ENCODE measurements around the gene PNLIPRP2.

PNLIPRP2 gene

DNA sequence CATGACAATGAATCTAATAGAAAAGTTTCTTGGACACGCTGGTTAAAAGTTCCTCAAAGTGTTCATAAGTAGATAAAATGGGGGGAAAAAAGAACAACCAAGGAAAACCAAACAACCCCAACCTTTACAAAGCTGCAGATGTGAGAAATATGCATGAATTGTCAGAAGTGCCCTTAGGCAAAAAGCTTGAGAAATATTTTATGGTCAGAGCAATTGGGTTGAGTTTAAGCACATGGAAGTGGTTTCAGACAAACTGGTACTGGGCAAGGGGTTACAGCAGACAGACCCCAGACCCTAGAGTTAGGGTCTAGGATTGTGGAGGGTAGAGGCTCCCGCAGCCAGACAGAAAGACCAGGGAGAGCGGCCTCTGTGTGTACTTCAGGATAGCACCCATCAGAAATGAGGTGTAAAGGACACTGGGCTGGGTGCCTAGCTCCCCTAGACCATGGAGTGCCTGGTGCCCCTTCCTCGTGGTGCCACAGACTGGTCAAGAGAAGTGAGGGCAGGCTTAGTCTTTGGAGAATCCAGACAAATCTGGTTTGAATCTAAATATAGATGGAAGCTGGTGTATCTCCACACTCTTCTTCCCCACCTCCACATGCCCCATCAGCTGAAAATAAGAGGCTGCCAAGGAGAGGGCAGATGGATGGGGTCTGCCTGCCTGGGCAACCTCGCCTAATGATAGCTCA is 37.3 kb downstream of the PNLIPRP2 start:
- DNase-seq: no peak

DNA sequence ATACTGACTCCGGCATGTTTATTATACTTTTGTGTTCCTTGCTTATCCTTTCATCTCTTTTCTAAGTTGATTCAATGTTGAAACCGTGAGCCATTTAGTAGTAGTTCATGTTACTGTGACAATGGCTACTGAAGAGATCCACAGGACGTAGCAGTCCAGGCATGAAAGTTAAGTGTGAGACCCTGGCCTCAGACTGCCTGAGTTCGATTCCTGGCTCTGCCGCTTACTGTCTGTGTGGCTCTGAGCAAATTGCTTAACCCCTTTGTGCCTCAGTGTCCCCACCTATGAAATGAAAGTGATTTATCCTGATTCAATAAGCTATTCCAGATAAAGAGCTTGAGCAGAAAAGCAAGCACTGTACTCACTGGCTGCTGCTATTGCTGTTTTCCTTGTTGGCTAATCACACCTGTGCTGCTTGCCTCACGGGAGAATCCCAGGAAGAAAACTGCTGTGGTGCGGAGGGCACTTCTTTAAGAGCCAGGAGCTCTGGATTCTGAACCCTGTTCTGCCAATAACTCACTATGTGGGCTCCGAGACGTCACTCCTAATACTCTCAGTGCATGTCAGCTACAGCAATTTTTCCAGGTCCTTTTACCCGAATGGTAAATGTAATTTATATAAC is 38.4 kb downstream of the PNLIPRP2 start:
- DNase-seq: no peak

DNA sequence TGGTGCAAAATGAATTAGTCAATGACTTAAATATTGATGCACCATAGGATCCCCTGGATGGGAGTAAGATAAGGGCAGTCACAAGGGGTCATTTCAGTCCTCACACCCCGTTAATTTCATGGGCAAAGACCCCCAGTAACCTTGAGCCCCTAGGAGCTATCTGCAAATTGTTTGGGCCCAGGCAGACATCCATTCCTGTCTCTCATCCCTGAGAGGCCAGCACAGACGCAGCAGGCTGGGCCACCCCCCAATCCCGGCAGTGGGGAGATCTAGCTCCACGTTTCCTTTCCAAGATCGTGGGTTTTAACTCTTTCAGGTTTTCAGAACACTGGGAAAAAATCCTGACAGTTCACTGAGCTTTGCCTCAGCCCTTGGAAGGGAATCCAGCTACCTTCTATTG is 40.1 kb downstream of the PNLIPRP2 start:
- DNase-seq: no peak

DNA sequence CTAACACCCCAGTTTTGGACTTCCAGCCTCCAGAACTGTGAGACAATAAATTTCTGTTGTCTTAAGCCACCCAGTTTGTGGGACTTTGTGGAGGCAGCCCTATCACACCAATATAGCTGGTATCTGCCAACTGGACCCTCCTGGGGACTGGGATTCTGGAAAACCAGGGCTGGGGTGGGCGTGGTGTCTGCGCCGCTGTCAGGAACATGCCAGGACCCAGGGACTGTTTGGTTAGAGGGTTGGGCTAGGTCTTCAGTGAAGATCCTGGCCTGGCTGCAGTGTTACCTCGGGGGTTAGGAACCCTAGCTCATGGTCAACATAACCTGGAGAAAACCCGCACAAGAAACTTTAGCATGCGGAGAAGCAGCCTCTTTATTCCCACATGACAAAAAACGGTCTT is 42.6 kb downstream of the PNLIPRP2 start:
- DNase-seq: no peak

DNA sequence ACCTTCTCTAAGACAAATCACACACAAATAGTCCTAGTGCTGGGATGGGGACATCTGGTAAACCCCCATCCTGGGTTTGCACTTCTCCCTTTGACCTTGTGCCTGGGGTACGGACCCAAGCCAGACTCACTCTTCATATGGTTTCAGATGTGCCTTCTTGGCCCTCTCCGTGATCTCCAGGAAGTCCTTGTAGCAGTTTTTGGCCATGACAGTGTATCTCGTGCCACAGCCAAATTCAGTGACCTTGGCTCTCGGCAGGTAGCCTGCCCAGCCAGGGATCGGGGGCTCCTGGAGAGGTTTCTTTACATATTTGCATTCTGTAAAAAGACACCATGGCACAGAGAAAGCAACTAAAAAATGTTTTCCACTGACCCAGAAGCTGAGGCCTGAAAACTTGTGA is 43.9 kb downstream of the PNLIPRP2 start:
- no peak for DNase-seq

DNA sequence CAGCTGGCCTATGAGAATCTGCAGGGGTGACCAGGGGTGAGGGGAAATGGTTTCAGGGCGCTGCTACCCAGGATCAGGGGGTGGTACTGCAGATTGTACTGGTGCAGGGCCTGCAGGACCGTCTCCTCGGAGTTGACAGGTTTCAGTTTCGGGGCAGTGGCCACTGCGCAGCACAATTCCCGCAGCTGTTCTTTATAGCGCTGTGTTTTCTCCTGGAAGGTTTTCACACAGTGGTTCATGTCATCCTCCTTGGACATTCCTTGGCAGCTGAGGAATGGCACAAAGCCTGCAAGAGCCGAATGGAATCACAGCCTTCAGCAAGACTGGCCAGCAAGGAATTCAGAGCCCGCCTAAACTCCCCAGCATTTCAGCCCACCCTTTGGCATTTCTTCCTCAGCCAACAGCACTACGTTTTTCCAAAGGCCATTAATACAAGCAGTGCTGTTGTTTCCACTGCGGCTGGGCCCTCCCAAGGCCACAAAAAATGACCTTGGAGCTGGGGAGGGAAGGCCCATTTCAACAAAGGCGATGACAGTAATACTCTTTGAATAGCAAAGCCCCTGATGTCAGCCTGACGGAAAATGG is 44.9 kb downstream of the PNLIPRP2 start:
- no peak for DNase-seq

DNA sequence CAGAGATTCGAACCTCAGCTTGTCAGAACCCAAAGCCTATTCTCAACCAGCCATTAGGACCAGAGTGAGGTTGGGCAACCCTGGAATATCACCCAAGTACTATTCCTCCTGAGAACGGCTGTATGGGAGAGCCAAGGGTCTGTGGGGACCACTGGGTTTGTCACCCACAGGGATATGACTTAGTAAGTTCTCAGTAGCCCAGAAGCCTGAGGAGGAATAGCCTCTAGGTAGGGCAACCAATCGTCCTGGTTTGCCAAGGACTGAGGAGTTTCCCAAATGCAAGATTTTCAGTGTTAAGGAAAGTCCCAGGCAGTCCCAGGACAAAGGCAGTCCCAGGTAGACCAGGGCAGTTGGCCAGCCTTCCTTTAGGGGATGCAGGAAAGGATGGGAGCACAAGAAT is 46.7 kb downstream of the PNLIPRP2 start:
- no peak for DNase-seq

DNA sequence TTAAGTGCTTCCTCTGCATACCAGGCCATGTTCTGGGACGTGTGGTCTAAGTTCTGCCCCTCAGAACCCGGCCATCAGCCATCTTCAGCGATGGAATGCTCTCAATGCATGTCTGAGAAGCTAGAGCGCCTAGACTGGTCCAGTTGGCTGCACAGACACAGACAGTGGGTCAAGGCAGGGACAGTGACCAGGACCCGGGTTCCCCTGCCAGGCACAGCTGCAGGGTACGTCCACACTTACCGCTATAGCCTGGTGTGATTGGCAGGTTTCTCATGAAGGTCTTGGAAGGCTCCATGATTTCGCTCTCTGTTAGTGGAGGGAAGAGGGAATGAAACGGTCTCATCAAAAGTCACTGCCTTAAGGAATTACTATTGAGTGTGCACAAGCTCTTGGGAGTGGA is 47.3 kb downstream of the PNLIPRP2 start:
- DNase-seq: no peak

DNA sequence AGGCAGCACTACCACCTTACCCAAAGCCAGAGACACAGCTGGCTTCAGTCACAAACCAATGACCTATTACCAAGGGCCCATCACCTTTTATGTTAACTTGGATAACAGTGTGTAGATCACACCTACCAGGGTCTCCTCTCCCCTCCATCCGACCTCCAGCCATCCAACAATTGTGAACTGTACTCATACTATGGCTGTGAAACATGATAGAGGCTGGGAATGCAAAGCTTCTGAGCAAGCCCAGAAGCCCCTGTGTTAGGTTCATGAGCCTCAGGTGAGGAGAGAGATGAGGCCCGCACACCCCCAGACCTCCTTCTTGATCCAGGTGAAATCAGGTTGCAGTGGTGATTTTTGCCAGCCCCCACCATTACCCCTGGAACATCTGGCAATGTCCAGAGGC is 47.7 kb downstream of the PNLIPRP2 start:
- no peak for DNase-seq

DNA sequence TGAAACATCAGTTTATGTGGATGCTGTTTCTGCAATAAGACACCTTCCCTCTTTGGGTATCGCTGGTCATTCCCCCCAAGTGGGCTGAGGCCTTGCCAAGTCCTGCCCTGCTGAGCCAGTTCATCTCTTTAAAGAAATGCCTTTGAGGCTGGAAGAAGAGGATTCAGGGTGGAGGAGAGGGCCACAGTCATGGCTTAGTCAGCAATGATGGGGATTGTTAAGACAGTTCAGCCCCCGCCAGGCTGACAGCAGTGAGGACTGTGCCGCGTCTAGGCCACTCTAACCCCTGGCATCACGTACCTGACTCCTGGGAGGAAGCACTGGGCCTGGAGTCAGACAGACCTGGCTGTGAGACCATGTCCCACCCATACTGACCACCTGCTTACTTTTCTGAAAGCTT is 48.3 kb downstream of the PNLIPRP2 start:
- DNase-seq: no peak

DNA sequence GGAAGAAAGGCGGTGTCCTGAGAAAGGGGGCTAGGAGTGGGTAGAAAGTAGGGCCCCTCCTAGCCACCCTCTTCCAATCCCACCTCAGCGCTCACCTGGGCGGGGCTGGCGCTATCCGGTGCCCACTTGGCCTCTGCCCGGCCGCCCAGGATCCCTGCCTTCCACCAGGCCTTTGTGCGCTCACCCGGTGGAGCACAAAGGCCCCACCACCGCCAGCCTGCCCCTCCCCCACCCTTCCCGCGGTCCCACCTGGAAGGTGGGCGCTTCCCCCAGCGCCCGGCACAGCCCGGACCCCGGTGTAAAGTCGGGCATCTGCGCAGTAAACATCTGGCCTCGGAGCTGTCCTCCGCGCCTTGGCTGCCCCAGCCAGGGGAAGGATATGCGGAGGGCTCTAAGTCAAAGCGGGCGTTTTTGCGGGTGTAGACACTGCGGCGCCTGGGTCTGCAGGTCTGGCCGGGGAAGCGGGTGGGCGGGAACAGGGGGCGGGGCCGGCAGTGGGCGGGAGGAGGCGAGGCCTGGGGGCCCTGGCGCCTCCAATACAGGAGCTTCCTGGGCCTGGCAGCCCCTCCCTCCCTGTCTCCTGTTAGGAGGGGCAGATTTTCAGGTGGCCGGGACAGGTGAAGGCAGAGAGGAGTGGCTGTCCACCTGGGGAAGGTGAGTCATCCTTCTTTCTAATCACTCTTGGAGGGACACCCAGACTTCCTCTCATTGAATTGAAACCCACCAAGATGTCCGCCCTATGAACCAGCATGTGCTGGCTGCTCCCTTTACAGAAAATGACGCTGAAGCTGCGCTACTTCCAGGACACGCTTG is 49.3 kb downstream of the PNLIPRP2 start:
- peak; percentile 57 for DNase-seq

DNA sequence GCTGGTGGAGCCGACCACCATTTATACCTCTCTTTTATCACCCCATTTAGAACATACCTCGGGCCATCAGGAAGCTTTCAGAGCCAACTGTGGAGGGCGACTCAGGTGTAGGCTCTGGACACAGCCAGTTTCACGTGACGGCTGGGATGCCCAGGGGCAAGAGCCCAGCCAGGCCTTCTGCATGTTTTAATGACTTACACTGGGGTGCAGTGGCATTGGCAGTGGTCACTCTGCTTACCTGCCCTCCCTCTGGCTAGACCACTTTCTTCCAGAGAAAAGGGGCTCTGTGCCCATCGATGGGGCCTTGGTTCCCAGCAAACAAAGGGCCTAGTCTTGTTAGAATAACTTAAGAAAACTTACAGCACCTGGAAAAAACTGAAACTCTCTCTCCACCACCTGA is 50.0 kb downstream of the PNLIPRP2 start:
- DNase-seq: no peak

DNA sequence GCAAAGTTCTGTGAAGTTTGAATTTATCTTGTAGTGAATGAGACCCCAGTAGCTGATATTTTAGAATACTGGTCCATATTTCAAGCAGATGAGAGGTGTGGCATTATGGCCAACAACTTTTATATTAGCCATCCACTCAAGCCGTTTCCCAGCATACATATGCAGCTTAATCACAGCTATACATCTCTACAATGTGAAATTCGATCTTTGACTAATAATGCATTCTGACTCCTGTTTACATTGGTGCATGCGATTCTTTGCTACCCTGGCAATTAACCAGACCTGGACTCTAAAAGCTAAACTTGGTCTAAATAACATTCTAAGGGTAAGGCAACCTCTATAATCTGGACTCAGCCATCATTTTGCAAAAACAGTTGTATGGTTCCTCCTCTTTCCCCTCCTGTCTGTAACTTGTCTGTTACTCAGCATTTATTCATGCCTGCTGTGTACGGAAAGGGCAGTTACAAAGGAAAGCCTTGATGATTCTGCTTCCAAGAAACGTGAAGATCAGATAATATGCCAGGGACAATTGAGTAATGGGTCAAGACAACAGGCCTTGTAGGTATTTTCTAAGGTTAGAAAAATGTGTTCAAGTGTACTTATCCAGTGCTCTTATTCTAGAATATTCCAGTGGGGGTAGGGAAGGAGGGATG is 50.6 kb downstream of the PNLIPRP2 start:
- no peak for DNase-seq

DNA sequence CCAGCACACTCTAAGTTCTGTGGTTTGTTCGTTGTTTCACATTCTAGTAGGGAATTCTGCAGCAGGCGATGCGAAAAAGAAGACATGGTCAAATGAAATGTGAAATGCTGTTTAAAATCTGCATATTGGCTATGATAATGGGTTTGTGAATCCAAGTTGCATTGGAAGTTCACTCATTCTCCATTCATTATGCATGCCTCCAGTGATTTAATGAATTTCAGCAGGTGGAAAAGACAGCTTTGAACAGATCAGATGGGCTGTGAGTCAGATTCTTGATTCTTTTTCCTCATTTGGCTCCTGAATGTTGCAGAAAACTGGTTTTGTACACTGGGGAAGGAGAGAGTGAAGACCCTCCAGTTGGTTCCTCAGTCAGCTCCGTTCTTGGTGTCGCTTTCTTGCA is 52.1 kb downstream of the PNLIPRP2 start:
- DNase-seq: no peak

DNA sequence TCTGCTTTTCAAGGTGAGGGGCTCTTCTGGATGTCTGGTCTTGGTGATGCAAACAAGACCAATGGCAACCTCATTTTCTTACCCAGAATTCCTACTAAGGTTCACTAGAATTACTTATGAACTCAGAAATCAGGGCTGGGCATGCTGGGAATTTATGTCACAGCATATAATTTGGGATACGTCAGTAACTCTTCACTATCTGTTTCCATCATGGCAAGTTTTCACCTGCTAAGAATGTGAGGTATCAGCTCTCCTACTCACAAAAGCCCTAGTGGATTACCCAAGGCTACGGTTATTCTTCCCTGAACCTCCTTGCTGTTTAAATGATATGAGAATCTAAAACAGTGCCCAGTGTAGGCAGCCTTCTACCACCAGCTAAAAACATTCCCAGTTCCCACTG is 53.1 kb downstream of the PNLIPRP2 start:
- DNase-seq: no peak

DNA sequence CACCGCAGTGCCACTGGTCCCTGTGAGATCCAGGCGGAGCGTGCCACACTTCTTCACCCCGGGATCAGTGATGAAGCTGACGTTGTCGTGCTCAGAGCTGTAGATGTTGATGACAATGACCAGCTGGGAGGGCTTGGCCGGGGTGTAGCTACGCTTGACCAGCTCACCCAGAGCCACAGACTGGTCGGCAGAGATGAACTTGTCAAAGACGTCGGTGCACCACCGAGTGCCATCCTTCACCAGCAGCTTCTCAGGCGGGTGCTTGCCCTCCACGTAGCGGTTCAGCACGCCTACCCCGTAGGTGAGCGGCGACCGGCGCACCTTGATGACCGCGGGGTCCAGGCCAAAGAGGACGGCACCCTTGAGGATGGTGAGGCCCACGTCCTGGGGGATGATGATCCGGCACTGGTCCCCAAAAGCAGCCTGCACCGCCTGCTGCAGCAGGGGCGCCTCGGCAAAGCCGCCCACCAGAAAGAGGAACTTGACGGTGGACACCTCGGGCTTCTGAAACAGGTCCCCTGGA is 54.2 kb downstream of the PNLIPRP2 start:
- DNase-seq: no peak

DNA sequence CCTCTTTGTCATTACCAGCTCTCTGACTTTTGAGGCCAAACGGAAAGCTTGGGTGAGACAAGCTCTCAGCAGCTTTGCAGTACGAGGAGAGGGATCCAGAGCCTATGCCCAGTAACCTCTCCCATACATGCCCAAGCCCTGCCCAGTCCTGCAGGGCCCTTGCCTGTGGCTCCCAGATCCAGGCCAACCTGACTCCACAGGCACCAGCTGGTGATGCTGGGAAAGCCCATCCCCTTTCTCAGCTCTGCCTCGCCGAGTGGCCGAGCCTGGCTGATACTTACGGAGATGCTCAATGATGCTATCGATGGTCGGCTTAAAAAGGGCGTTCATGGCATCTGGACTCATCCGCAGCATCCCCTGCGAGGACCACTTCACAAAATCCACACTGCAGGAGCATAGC is 55.4 kb downstream of the PNLIPRP2 start:
- DNase-seq: no peak

DNA sequence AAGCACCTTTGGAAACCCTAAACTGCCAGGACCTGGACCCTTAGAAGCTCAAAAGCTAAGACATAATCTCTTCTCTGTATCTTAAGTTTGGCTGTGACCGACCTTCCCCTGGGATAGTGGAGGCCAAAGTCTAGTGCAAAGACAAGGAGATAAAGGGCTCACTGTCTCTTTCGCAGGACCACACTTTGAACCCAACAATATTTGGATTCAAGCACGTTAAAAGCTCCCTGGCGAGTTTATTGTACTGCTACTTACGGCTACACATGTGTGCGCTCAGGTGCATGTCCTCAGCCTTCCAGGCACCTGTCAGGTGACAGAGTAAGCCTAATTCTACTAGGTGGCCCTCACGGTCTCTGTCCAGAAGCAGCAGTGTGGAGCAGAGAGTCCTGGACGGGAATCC is 55.9 kb downstream of the PNLIPRP2 start:
- DNase-seq: no peak

DNA sequence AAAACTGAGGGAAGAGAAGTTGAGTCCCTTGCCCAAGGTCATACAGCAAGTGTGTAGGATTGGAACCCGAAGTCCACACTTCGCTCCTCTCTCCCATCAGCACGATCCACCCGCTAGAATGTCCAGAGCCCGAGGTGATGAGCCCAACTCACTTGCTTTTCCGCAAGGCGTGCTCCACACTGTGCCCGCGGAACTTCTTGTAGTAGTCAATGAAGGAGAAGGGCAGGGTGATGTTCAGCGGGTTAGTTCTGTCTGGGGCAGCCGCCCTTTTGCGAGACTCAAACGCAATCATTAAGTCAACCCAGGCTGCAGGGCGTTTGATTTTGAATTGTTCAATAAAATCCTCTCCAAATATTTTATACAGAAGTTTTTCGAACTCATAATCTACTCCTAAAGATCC is 58.6 kb downstream of the PNLIPRP2 start:
- no peak for DNase-seq

DNA sequence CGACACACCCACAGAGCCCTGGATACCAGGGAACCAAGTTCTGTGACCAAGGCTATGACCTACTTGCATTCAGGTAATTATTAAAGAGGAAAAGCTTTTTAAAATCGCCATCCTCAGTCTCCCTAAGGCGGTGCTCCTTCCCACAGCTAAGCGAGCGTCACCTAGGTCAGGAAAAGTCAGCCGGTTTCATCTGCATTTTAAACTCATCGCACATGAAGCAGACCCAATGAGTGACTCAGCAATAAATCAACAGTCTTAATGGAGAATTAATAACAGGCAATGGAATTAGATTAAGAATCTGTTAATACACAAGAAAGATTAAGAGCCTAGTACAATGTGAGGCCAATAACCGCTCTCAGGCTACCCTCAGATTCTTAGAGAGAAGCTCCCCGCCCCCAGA is 62.4 kb downstream of the PNLIPRP2 start:
- peak; percentile 24 for DNase-seq

DNA sequence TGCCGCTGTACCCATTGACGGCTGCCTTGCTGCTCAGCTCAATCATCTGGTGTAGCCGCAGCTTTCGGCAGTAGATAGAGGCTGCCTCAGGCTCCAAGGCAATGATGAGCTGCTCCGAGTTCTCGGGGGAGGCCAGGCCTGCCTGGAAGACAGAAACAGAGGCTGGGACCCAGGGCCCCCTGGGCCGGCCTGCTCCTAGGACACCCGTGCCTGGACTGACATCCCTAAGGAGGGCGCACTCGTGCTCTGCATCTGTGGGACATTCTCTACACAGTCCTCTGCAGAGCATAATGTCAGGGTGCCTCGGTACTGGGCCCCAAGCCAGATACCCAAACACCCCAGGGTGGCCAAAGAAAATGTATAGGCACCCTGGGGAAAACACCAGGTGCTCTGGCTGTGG is 63.1 kb downstream of the PNLIPRP2 start:
- DNase-seq: no peak

DNA sequence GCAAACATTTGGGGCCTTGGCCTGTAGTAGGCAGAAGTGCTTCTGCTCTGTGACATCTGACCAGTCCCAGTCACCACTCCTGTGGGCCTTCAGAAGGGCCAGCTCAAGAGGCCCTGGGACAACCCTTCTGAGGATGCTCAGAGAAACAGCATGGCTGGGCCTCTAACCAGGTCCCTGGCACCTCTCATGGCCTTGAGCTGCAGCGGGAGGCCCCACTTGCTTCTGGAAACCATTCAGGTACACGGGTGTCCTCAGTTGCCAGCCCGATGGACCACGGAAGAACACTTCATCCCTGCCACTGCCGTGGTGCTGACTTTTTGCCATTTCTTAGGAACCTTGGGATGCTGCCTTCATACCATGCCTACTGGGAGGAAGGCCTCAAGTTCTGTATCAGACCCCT is 64.0 kb downstream of the PNLIPRP2 start:
- DNase-seq: no peak

DNA sequence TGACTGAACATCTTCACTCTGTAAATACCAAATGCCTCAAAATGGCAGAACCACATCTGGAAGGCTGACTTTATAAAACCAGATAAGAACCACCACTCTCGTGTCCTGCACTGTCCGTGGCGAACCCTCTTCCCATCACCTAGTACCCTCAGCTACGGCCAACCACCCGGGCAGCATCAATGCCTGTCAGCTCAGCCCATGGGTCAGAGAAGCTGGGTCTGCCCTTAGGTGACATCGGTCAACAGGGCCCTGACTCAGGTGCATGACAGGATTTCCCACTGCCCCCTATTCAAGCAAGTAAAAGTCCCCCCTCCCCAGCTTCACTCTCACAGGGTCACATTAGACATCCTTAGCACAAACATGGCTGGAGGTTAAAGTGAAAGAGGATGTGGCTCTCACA is 65.1 kb downstream of the PNLIPRP2 start:
- DNase-seq: no peak

Data from NCI-H82 (cell line).